Mesenchymal stem cell (in vitro differentiated cells and primary cell): ENCODE data around the gene FAM83F.

ENCODE experiments used
- DNase-seq: peaks from one replicate; pipeline ENCODE4 v3.0.0-alpha.2; 2013
- H2AFZ ChIP-seq: one replicate; pipeline ENCODE4 v1.6.1; 2013; ENCODE audit warnings: low read depth, mild to moderate bottlenecking, control low read depth, inconsistent platforms, low read length, moderate library complexity
- H2AK5ac ChIP-seq: 2 replicates; pipeline ENCODE4 v1.6.1; 2013; ENCODE audit warnings: low read length, moderate library complexity, mild to moderate bottlenecking, inconsistent platforms; ENCODE audit not compliant: severe bottlenecking
- H2BK120ac ChIP-seq: one replicate; pipeline ENCODE4 v1.6.1; 2013; ENCODE audit warnings: low read depth, mild to moderate bottlenecking, inconsistent platforms, low read length, moderate library complexity
- H2BK12ac ChIP-seq, 2 experiments: one replicate each; pipeline ENCODE4 v1.6.1; 2013; ENCODE audit warnings: inconsistent platforms in 2 of 2, low read length in 2 of 2, mild to moderate bottlenecking in 2 of 2, moderate library complexity in 2 of 2, control low read depth in 1 of 2
- H2BK15ac ChIP-seq: one replicate; pipeline ENCODE4 v1.6.1; 2013; ENCODE audit warnings: mild to moderate bottlenecking, low read depth, inconsistent platforms; ENCODE audit not compliant: poor library complexity, severe bottlenecking
- H2BK5ac ChIP-seq: 2 replicates; pipeline ENCODE4 v1.6.1; 2013; ENCODE audit warnings: low read depth, mild to moderate bottlenecking, low read length, control low read depth, inconsistent platforms; ENCODE audit not compliant: poor library complexity, severe bottlenecking
- H3K14ac ChIP-seq, 2 experiments: one replicate each; pipeline ENCODE4 v1.6.1; 2013; ENCODE audit warnings: inconsistent platforms in 2 of 2, low read length in 2 of 2, control low read depth in 1 of 2, mild to moderate bottlenecking in 1 of 2, moderate library complexity in 1 of 2
- H3K18ac ChIP-seq, 2 experiments: one replicate each; pipeline ENCODE4 v1.6.1; 2013; ENCODE audit warnings: inconsistent platforms in 2 of 2, low read length in 2 of 2, control low read depth in 1 of 2, low read depth in 1 of 2, mild to moderate bottlenecking in 1 of 2
- H3K23ac ChIP-seq, 2 experiments: one replicate each; pipeline ENCODE4 v1.6.1; 2013; ENCODE audit warnings: inconsistent platforms in 2 of 2, low read length in 2 of 2, mild to moderate bottlenecking in 2 of 2, moderate library complexity in 2 of 2, control low read depth in 1 of 2
- H3K27ac ChIP-seq: 2 replicates; pipeline ENCODE4 v1.5.1; 2013; ENCODE audit warnings: mild to moderate bottlenecking, moderate library complexity, low read length, control low read depth, inconsistent platforms; ENCODE audit not compliant: poor library complexity, severe bottlenecking
- H3K27me3 ChIP-seq, 2 experiments: 2 replicates each; pipeline versions ENCODE4 v1.6.1 to v1.7.0; 2013; ENCODE audit warnings: low read length in 2 of 2, mild to moderate bottlenecking in 2 of 2, moderate library complexity in 2 of 2, control low read depth in 1 of 2, inconsistent platforms in 1 of 2; ENCODE audit not compliant: control insufficient read depth in 1 of 2, insufficient read depth in 1 of 2
- H3K36me3 ChIP-seq, 2 experiments: 2 replicates each; pipeline versions ENCODE4 v1.6.1 to v1.7.0; 2013; ENCODE audit warnings: low read length in 2 of 2, control low read depth in 1 of 2, inconsistent platforms in 1 of 2, low read depth in 1 of 2, mild to moderate bottlenecking in 1 of 2; ENCODE audit not compliant: insufficient read depth in 2 of 2, control insufficient read depth in 1 of 2
- H3K4ac ChIP-seq, 2 experiments: one replicate each; pipeline ENCODE4 v1.6.1; 2013; ENCODE audit warnings: inconsistent platforms in 2 of 2, low read length in 2 of 2, mild to moderate bottlenecking in 2 of 2, moderate library complexity in 2 of 2, control low read depth in 1 of 2, low read depth in 1 of 2
- H3K4me1 ChIP-seq: 2 replicates; pipeline ENCODE4 v1.6.1; 2013; ENCODE audit warnings: low read depth, low read length, control low read depth; ENCODE audit not compliant: control insufficient read depth, insufficient read depth
- H3K4me2 ChIP-seq: 2 replicates; pipeline ENCODE4 v1.6.1; 2013; ENCODE audit warnings: low read length, mild to moderate bottlenecking, inconsistent platforms; ENCODE audit not compliant: poor library complexity, severe bottlenecking
- H3K4me3 ChIP-seq, 2 experiments: 2 replicates each; pipeline versions ENCODE4 v1.5.1 to v1.7.0; 2013; ENCODE audit warnings: low read length in 2 of 2, mild to moderate bottlenecking in 2 of 2, control low read depth in 1 of 2, low read depth in 1 of 2; ENCODE audit not compliant: insufficient read depth in 1 of 2
- H3K79me1 ChIP-seq: replicated peaks from 2 replicates; pipeline ENCODE4 v1.6.1; 2013; ENCODE audit warnings: mild to moderate bottlenecking, control low read depth, low read length, inconsistent platforms; ENCODE audit not compliant: poor library complexity, severe bottlenecking
- H3K9ac ChIP-seq: 2 replicates; pipeline ENCODE4 v1.7.0; 2013; ENCODE audit warnings: mild to moderate bottlenecking, low read length, moderate library complexity
- H3K9me3 ChIP-seq: 2 replicates; pipeline ENCODE4 v1.7.0; 2013; ENCODE audit warnings: mild to moderate bottlenecking, low read length; ENCODE audit not compliant: control insufficient read depth
- H4K8ac ChIP-seq: one replicate; pipeline ENCODE4 v1.6.1; 2013; ENCODE audit warnings: inconsistent platforms, mild to moderate bottlenecking, low read length, moderate library complexity
- H4K91ac ChIP-seq: one replicate; pipeline ENCODE4 v1.6.1; 2013; ENCODE audit warnings: mild to moderate bottlenecking, low read length, inconsistent platforms
- WGBS: methylation state at CpG from one replicate; pipeline ENCODE4 v1.1.7; 2013; ENCODE audit warnings: mixed read lengths; 5-methylcytosine and 5-hydroxymethylcytosine counted together

The FAM83F gene

DNA sequence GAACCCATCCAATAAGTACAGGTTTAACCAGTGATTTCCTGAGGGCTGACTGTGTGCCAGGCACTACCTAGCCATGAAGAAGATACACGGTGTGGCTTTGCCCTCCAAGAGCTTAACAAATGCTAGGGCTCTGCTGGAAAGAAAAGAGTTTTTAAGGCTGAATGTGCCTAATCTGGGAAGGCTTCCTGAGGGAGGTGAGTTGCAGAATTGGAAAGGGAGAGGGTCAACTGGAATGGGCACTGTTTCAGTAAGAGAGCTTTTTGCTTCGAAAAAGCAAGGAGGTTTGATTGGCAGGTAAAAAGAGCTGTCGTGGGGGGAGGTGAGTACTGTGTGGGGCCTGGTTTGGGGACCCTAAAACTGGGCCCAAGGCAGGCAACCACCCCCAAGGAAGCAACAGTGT, 2.7 kb downstream of the FAM83F start:
- 98% methylated on average over 3 of the region's 3 CpGs for WGBS
- no peak overlapping the region for H2BK120ac ChIP-seq
- peaks cover 4 to 87% of the 10 kb centered on the region in 2 experiments for H3K27me3 ChIP-seq
- H2BK12ac ChIP-seq: no peak overlapping the region
- no peak overlapping the region for H2AK5ac ChIP-seq
- H3K18ac ChIP-seq: no peak overlapping the region
- H3K9ac ChIP-seq: no peak overlapping the region
- H3K36me3 ChIP-seq: peaks cover 0 to 3% of the 10 kb centered on the region in 2 experiments
- no peak overlapping the region for H3K4ac ChIP-seq
- H2AFZ ChIP-seq: no peak overlapping the region
- no peak overlapping the region for H3K4me2 ChIP-seq
- H2BK15ac ChIP-seq: no peak overlapping the region
- peaks cover 33% of the 10 kb centered on the region for H3K4me1 ChIP-seq
- H3K14ac ChIP-seq: no peak overlapping the region
- no peaks in the 10 kb centered on the region for H3K79me1 ChIP-seq
- no peaks in the 10 kb centered on the region for H3K9me3 ChIP-seq
- H4K91ac ChIP-seq: no peak overlapping the region
- H3K23ac ChIP-seq: no peak overlapping the region
- H2BK5ac ChIP-seq: no peak overlapping the region
- DNase-seq: no peak
- no peak overlapping the region for H3K4me3 ChIP-seq
- no peak overlapping the region for H3K27ac ChIP-seq
- H4K8ac ChIP-seq: no peak overlapping the region

DNA sequence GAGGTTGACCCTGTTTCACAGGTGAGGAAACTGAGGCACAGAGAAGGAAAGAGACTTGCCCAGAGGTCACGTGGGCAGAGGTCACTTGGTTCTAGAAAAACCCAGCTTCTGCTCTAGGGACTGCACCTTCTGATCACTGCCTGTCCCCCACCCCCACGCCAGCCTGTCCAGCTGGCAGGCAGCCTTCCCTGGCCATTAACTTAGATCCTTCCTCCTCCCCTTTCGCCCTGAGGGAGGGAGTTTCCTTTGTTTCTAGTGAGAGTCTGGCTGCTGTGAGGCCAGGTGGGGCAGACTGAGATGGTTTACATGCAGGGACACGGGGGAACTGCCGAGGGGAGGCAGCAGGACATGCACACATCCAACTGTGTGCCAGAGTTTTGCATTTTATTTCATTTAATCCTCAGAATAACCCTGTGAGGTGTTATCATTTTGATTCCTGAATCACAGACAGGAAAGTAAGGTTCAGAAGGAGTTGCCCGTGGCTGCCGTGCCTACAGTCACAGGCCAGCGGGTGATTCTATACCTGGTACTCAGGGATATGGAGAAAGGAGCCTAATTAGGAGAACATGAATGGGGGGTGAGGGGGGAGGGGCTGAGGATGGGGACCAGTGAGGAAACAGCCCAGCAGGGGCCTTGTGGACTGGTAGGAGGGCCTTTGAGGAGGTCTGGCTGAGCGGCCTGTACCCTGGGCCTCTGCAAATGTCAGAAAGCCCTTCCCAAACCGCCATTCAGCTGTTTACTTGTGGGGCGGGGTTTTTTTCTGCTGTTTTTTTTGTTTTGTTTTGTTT, 3.4 kb downstream of the FAM83F start:
- no peak overlapping the region for H2AK5ac ChIP-seq

DNA sequence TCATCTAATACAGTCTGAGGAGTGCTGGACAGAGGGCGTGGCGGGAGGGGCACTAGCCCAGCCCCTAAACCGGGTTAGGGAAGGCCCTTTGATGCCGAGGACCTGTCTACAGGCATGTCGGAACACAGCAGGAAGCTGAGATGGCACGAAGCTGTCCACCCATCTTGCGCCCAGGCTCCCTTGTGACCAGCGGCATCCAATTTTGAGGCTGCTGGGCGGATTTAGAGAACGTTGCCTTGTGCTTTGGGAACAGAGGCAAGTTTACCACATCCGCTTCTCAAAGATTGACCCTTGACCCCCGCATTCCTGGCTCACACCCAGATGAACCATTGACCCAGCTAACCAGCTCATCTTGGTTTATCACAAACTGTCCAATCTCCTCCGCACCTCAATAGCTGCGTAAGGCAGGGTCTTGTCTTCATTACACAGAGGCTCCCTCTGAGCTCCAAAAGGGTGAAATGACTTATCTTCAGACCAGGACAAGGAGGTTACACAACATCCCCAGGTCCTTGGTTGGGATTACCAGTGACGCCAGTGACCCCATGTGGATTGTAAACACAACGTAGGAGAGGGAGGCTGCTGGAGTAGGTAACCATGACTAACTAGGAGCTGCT, 4.5 kb downstream of the FAM83F start:
- Histone ChIP-seq H3K4me1 (peaks cover 40% of the 10 kb centered on the region), H3K9ac (no peak overlapping the region), H3K4me3 (no peak overlapping the region), H3K14ac (peak overlapping the region in 1 of 2 experiments; percentile 31), H3K4ac (no peak overlapping the region), H3K23ac (no peak overlapping the region), H2AFZ (no peak overlapping the region), H3K27ac (no peak overlapping the region), H4K91ac (peak overlapping the region; percentile 16), H2BK5ac (no peak overlapping the region), H2BK120ac (no peak overlapping the region), H3K4me2 (no peak overlapping the region), H3K9me3 (no peaks in the 10 kb centered on the region), H2BK15ac (no peak overlapping the region), H2BK12ac (no peak overlapping the region), H3K18ac (peak overlapping the region in 1 of 2 experiments; percentile 49), H3K36me3 (peaks cover 0 to 3% of the 10 kb centered on the region in 2 experiments), H3K79me1 (no peaks in the 10 kb centered on the region), H3K27me3 (peaks cover 2 to 83% of the 10 kb centered on the region in 2 experiments), H2AK5ac (no peak overlapping the region), H4K8ac (peak overlapping the region; percentile 76)
- DNase-seq: peak; percentile 96
- WGBS: 60% methylated on average over 16 of the region's 16 CpGs

More for the DNA sequence above, 3.4 kb downstream of the FAM83F start:
- Histone ChIP-seq H3K9me3 (no peaks in the 10 kb centered on the region), H3K4me1 (peaks cover 34% of the 10 kb centered on the region), H3K4me3 (no peak overlapping the region), H3K23ac (no peak overlapping the region), H3K79me1 (no peaks in the 10 kb centered on the region), H3K36me3 (peaks cover 0 to 3% of the 10 kb centered on the region in 2 experiments), H3K14ac (no peak overlapping the region), H4K91ac (no peak overlapping the region), H3K18ac (no peak overlapping the region), H3K4ac (no peak overlapping the region), H3K9ac (no peak overlapping the region), H2BK12ac (no peak overlapping the region), H2BK120ac (peak overlapping the region; percentile 19), H2BK15ac (no peak overlapping the region), H3K4me2 (no peak overlapping the region), H3K27me3 (peaks cover 4 to 88% of the 10 kb centered on the region in 2 experiments), H3K27ac (no peak overlapping the region), H4K8ac (no peak overlapping the region), H2AFZ (no peak overlapping the region), H2BK5ac (no peak overlapping the region)
- DNase-seq: peak; percentile 77
- WGBS: 41% methylated on average over 6 of the region's 11 CpGs

GRCh38 chr22:40000171-40000570, 5.4 kb downstream of the FAM83F start:
- Histone ChIP-seq H3K4me1 (peaks cover 32% of the 10 kb centered on the region), H3K36me3 (peaks cover 0 to under 1% of the 10 kb centered on the region in 2 experiments), H4K91ac (no peak overlapping the region), H3K9me3 (no peaks in the 10 kb centered on the region), H4K8ac (no peak overlapping the region), H3K14ac (no peak overlapping the region), H2BK12ac (no peak overlapping the region), H3K4ac (no peak overlapping the region), H2AK5ac (no peak overlapping the region), H2BK120ac (no peak overlapping the region), H3K9ac (no peak overlapping the region), H2BK15ac (peak overlapping the region; percentile 12), H3K27me3 (peaks cover 0 to 85% of the 10 kb centered on the region in 2 experiments), H2BK5ac (no peak overlapping the region), H3K27ac (no peak overlapping the region), H3K23ac (no peak overlapping the region), H2AFZ (no peak overlapping the region), H3K4me3 (no peak overlapping the region), H3K18ac (no peak overlapping the region), H3K79me1 (no peaks in the 10 kb centered on the region), H3K4me2 (no peak overlapping the region)
- 95% methylated on average over 4 of the region's 5 CpGs for WGBS
- DNase-seq: no peak
